GM12878 (cell line): ENCODE data around the gene NTSR1. TPM values are rescaled to one million over a fixed set of nuclear protein-coding genes. Genes with fewer than 3 reads are reported as not detected.

ENCODE experiments used
- ATAC-seq: fragments of 200-7000 bp; cut with Tn5 transposase; 3 replicates; pipeline ENCODE4 v1.9.1; 2020; ENCODE audit warnings: mild to moderate bottlenecking, moderate library complexity
- BruUV-seq: library from RNA; stranded (reverse); fragments of 400-500 nt; replicated peaks from 2 replicates; lab custom pipeline; 2021; lab: Mats Ljungman, UMichigan
- CTCF ChIA-PET: fragments of 300-600 bp; sonication (Branson Sonifier 250); formaldehyde crosslinking; extraction: SDS; loops from one replicate; lab custom pipeline; 2021; ENCODE audit warnings: inconsistent platforms; lab: Yijun Ruan, JAX
- POLR2A ChIA-PET: fragments of 350-600 bp; formaldehyde crosslinking; extraction: SDS; loops from one replicate; lab custom pipeline; 2021; ENCODE audit warnings: inconsistent platforms; lab: Charles Lee
- RAD21 ChIA-PET: fragments of 300-600 bp; sonication (Branson Sonifier 250); formaldehyde crosslinking; loops from one replicate; lab custom pipeline; 2023; ENCODE audit warnings: antibody characterized with exemption; ENCODE audit not compliant: unreplicated experiment; lab: Charles Lee
- SMC1A ChIA-PET: fragments of 300-600 bp; sonication (Branson Sonifier 250); formaldehyde crosslinking; loops from one replicate; lab custom pipeline; 2023; ENCODE audit not compliant: unreplicated experiment, uncharacterized antibody; lab: Charles Lee
- DNase-seq: peaks from one replicate; pipeline ENCODE4 v3.0.0-alpha.2; 2011; ENCODE audit warnings: low read depth, low spot score
- FAIRE-seq: peaks from 3 replicates; lab custom pipeline; 2011; peaks lifted over from hg19 to GRCh38; lab: Jason Lieb, UNC
- H2AFZ ChIP-seq: 2 replicates; pipeline ENCODE4 v1.6.0; 2011; ENCODE audit warnings: low read depth, low read length, control low read depth; ENCODE audit not compliant: control insufficient read depth
- H3K27ac ChIP-seq: 2 replicates; pipeline ENCODE4 v1.5.1; 2011; ENCODE audit warnings: control low read depth; ENCODE audit not compliant: control insufficient read depth, insufficient read depth
- H3K27me3 ChIP-seq, 2 experiments: replicated peaks in 1 of 2; 2 replicates each; pipeline versions ENCODE4 v1.6.0 to v1.6.1; 2011; ENCODE audit warnings: low read length in 1 of 2; ENCODE audit not compliant: control insufficient read depth in 2 of 2, insufficient read depth in 2 of 2
- H3K36me3 ChIP-seq, 2 experiments: 2 replicates each; pipeline ENCODE4 v1.5.1; 2011; ENCODE audit warnings: low read length in 1 of 2; ENCODE audit not compliant: control insufficient read depth in 2 of 2, insufficient read depth in 2 of 2
- H3K4me1 ChIP-seq: 2 replicates; pipeline ENCODE4 v1.6.1; 2011; ENCODE audit warnings: mild to moderate bottlenecking, low read length, moderate library complexity, mixed read lengths; ENCODE audit not compliant: control insufficient read depth, insufficient read depth
- H3K4me2 ChIP-seq: 2 replicates; pipeline ENCODE4 v1.6.0; 2011; ENCODE audit warnings: control low read depth; ENCODE audit not compliant: control insufficient read depth, insufficient read depth
- H3K4me3 ChIP-seq: fragments of 200-600 bp; sonication (generic); 2 replicates; pipeline ENCODE4 v1.5.1; 2016
- H3K79me2 ChIP-seq: 2 replicates; pipeline ENCODE4 v1.6.0; 2011; ENCODE audit warnings: low read length; ENCODE audit not compliant: control insufficient read depth, insufficient read depth
- H3K9ac ChIP-seq: 2 replicates; pipeline ENCODE4 v1.8.0; 2011; ENCODE audit warnings: low read length, control low read depth, mixed read lengths; ENCODE audit not compliant: control insufficient read depth, insufficient read depth
- H3K9me3 ChIP-seq: replicated peaks from 3 replicates; pipeline ENCODE4 v1.5.1; 2011; ENCODE audit warnings: mild to moderate bottlenecking, low read length; ENCODE audit not compliant: control insufficient read depth, insufficient read depth
- H4K20me1 ChIP-seq: 2 replicates; pipeline ENCODE4 v1.6.0; 2011; ENCODE audit not compliant: control insufficient read depth, insufficient read depth
- FOXK2 ChIP-seq: fragments of 450-650 bp; IDR thresholded peaks from 2 replicates; pipeline ENCODE4 v1.6.1; 2017; ENCODE audit warnings: mild to moderate bottlenecking, moderate library complexity
- HCFC1 ChIP-seq: fragments of 150-350 bp; IDR thresholded peaks from 2 replicates; pipeline ENCODE4 v1.6.1; 2014; ENCODE audit warnings: low read length
- SUZ12 ChIP-seq: fragments of 200-600 bp; sonication (generic); IDR thresholded peaks from one replicate; pipeline ENCODE4 v1.6.1; 2018; ENCODE audit warnings: antibody characterized with exemption, mild to moderate bottlenecking; ENCODE audit not compliant: unreplicated experiment
- ZNF207 ChIP-seq: fragments of 450-650 bp; IDR thresholded peaks from 2 replicates; pipeline ENCODE4 v1.6.1; 2014; ENCODE audit warnings: antibody characterized with exemption, mild to moderate bottlenecking, borderline replicate concordance
- WGBS: methylation state at CpG from one replicate; pipeline ENCODE4 v1.1.6; 2016; ENCODE audit warnings: low lambda C conversion rate; ENCODE audit not compliant: insufficient replicate concordance, insufficient coverage; ENCODE audit errors: missing lambda C conversion rate; 5-methylcytosine and 5-hydroxymethylcytosine counted together
- in situ Hi-C: fragments of 300-500 bp; cut with MboI; formaldehyde crosslinking; loops from 9 replicates; pipeline ENCODE4 v1.14.3; 2018; ENCODE audit warnings: mixed read lengths
- intact Hi-C: fragments of 100-400 bp; cut with micrococcal nuclease; formaldehyde crosslinking; loops from one replicate; pipeline ENCODE4 v1.14.2; 2022; ENCODE audit not compliant: unreplicated experiment
- polyA plus RNA-seq, 11 experiments: library from polyadenylated mRNA; depleted of rRNA in 4 of 11; unstranded in 6 of 11; stranded (reverse) in 5 of 11; fragments of >200 nt; fragmentation: Nextera tagmentation in 4 of 11; fragmentation: Illumina TruSeq in 1 of 11; extraction: Ambion mirVana in 4 of 11; extraction: Trizol in 1 of 11; gene quantifications; 1 replicate in 1 of 11; 2 replicates in 10 of 11; pipeline versions ENCODE4 v1.2.1 to v1.2.3, GENCODE V29; 2011 to 2016; ENCODE audit warnings: inconsistent platforms in 2 of 11, missing spikeins in 2 of 11, low read depth in 1 of 11
- total RNA-seq, 4 experiments: library from RNA; depleted of rRNA in 3 of 4; stranded (reverse); fragments of >200 nt in 3 of 4; fragmentation: Illumina TruSeq in 1 of 4; extraction: Trizol in 1 of 4; gene quantifications; 2 replicates each; pipeline versions ENCODE4 v1.2.1 to v1.2.3, GENCODE V29; 2013 to 2021

NTSR1 gene
- total and polyA plus RNA-seq, 10 of the 15 experiments (the other 5 are each of a cell fraction or from before 2014, with no cell fraction given), result not detected

DNA sequence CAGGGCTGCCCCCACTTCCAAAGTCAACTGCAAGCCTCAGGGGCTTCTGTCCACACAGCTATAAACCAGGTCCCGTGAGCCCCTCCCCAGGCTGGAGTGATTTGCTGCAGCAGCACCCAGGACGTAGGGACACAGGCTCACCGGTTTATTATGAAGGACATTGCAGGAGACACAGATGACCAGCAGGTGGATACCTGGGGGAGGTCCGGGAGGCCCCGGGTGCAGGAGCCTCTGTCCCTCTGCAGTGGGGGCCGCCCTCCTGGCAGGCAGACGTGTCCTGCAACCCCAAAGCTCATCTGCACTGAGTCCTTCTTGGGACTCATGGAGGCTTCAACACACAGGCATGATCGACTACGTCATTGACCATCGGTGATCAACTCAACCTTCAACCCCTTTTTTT, 14.5 kb upstream of the NTSR1 start:
- SMC1A ChIA-PET, result no interaction called here
- Histone ChIP-seq H3K36me3 (no peaks in the 10 kb centered on the region), H3K79me2 (no peaks in the 10 kb centered on the region), H3K9ac (no peak overlapping the region), H4K20me1 (no peaks in the 10 kb centered on the region), H3K4me2 (no peak overlapping the region), H2AFZ (no peak overlapping the region), H3K27ac (no peak overlapping the region), H3K4me3 (no peak overlapping the region), H3K4me1 (no peaks in the 10 kb centered on the region), H3K9me3 (no peaks in the 10 kb centered on the region), H3K27me3 (peaks cover 0 to 1% of the 10 kb centered on the region in 2 experiments; a peak in 2 of 4 replicates)
- in situ Hi-C loops, result no loop called here
- POLR2A ChIA-PET, result no interaction called here
- DNase-seq (no peak), ATAC-seq (no peak), FAIRE-seq (no peak)
- intact Hi-C loops, result no loop called here
- CTCF ChIA-PET, result no interaction called here
- RAD21 ChIA-PET, result no interaction called here
- no TSS peak for BruUV-seq
- no peak for TF ChIP-seq ZNF207
- 37% methylated on average over 10 of the region's 10 CpGs for WGBS

GRCh38 chr20:62694868-62695267, 13.8 kb upstream of the NTSR1 start:
- no peaks in the 10 kb centered on the region for H3K36me3 ChIP-seq
- BruUV-seq, result no TSS peak
- H3K27ac ChIP-seq, result no peak overlapping the region
- no peaks in the 10 kb centered on the region for H4K20me1 ChIP-seq
- H3K9me3 ChIP-seq, result no peaks in the 10 kb centered on the region
- H3K27me3 ChIP-seq, result peaks cover 0 to 1% of the 10 kb centered on the region in 2 experiments; a peak in 3 of 4 replicates
- no peak overlapping the region for H3K4me3 ChIP-seq
- ChIA-PET POLR2A (no interaction called here), RAD21 (no interaction called here), SMC1A (no interaction called here), CTCF (no interaction called here)
- WGBS, result 20% methylated on average over 15 of the region's 15 CpGs
- no peak overlapping the region for H3K9ac ChIP-seq
- intact Hi-C loops, result no loop called here
- no peaks in the 10 kb centered on the region for H3K79me2 ChIP-seq
- no peak for TF ChIP-seq FOXK2
- no peak for TF ChIP-seq HCFC1
- no peak for TF ChIP-seq SUZ12
- in situ Hi-C loops, result no loop called here
- FAIRE-seq (no peak), ATAC-seq (no peak), DNase-seq (no peak)
- H3K4me2 ChIP-seq, result no peak overlapping the region
- H3K4me1 ChIP-seq, result no peaks in the 10 kb centered on the region
- H2AFZ ChIP-seq, result no peak overlapping the region
